ENCODE measurements around the gene CCDC195. TPM values are rescaled to one million over a fixed set of nuclear protein-coding genes. Genes with fewer than 3 reads are reported as not detected.

Gene CCDC195
- total and polyA plus RNA-seq, 7 experiments from 2014 or later: not detected

DNA sequence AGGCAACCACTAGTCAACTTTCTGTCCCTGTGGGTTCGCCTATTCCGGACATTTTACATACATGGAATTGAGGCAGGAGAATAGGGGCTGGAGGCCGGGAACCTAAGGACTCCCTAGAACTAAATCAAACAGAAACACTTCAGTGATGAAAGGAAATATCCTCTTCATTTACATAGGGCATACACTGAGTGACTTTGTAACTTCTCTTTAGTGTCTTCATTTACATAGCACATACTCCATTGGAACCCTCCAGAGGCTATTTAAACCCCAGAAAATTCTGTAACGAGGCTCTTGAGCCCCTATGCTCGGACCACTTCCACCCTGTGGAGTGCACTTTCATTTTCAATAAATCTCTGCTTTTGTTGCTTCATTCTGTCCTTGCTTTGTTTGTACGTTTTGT, 56.5 kb downstream of the CCDC195 start:
- CTCF ChIA-PET: no interaction called here
- no peak for ATAC-seq

GRCh38 chr2:224658780-224659405, 57.3 kb downstream of the CCDC195 start:
- intact Hi-C loops (cut with micrococcal nuclease): loop anchor here (10.0 kb wide), 2 partner anchors 144 to 1006 kb away; no protein-coding TSS in a partner anchor
- ChIA-PET CTCF (interaction anchor here (1.0 kb wide), 1 partner anchor 9 kb away, joined by 3 read pairs; no protein-coding TSS in a partner anchor), POLR2A (no interaction called here)
- Mint-ChIP-seq H3K27ac (no peak overlapping the region), H3K4me3 (no peak overlapping the region), H3K9me3 (peaks cover 0 to 20% (median 6%) of the 10 kb centered on the region in 11 donors), H3K4me1 (peaks cover 0 to 2% (median 0%) of the 10 kb centered on the region in 7 donors), H3K36me3 (peaks cover 2 to 14% (median 6%) of the 10 kb centered on the region in 5 donors), H3K27me3 (peaks cover 0 to 15% (median 7%) of the 10 kb centered on the region in 5 donors)
- DNase-seq: no peak
- Histone ChIP-seq H3K27me3 (ENCODE audit: control insufficient read depth in 2 of 2, insufficient read depth in 2 of 2, low read length in 2 of 2) (no peaks in the 10 kb centered on the region), H3K9me3 (ENCODE audit: control insufficient read depth in 2 of 3, low read length in 3 of 3) (no peaks in the 10 kb centered on the region), H3K4me3 (ENCODE audit: low read length) (no peak overlapping the region), H3K4me1 (ENCODE audit: control insufficient read depth in 2 of 2, insufficient read depth in 2 of 2, low read length in 2 of 2) (no peaks in the 10 kb centered on the region), H3K27ac (ENCODE audit: low read depth, low read length) (no peak overlapping the region), H3K36me3 (ENCODE audit: control insufficient read depth in 2 of 3, insufficient read depth in 3 of 3, low read length in 3 of 3) (no peaks in the 10 kb centered on the region)
- ATAC-seq: no peak

More for the DNA sequence above, 56.5 kb downstream of the CCDC195 start:
- H3K9me3 ChIP-seq (ENCODE audit: control insufficient read depth in 2 of 3, low read length in 3 of 3): no peaks in the 10 kb centered on the region
- POLR2A ChIA-PET: no interaction called here
- H3K4me1 Mint-ChIP-seq: peaks cover 0 to 2% (median 0%) of the 10 kb centered on the region in 7 donors
- peaks cover 0 to 26% (median 7%) of the 10 kb centered on the region in 11 donors for H3K9me3 Mint-ChIP-seq
- intact Hi-C loops (cut with micrococcal nuclease): loop anchor here (10.0 kb wide), 2 partner anchors 145 to 1005 kb away; no protein-coding TSS in a partner anchor
- H3K27me3 Mint-ChIP-seq: peaks cover 0 to 15% (median 7%) of the 10 kb centered on the region in 5 donors
- H3K36me3 ChIP-seq (ENCODE audit: control insufficient read depth in 2 of 3, insufficient read depth in 3 of 3, low read length in 3 of 3): no peaks in the 10 kb centered on the region
- H3K4me3 Mint-ChIP-seq: no peak overlapping the region
- no peak overlapping the region for H3K4me3 ChIP-seq (ENCODE audit: low read length)
- no peaks in the 10 kb centered on the region for H3K4me1 ChIP-seq (ENCODE audit: control insufficient read depth in 2 of 2, insufficient read depth in 2 of 2, low read length in 2 of 2)
- no peak overlapping the region for H3K27ac ChIP-seq (ENCODE audit: low read depth, low read length)
- no peaks in the 10 kb centered on the region for H3K27me3 ChIP-seq (ENCODE audit: control insufficient read depth in 2 of 2, insufficient read depth in 2 of 2, low read length in 2 of 2)
- peaks cover 2 to 14% (median 6%) of the 10 kb centered on the region in 5 donors for H3K36me3 Mint-ChIP-seq
- DNase-seq: no peak
- no peak overlapping the region for H3K27ac Mint-ChIP-seq

- no peak for ATAC-seq
These were observed 58.8 kb downstream of the CCDC195 start for GRCh38 chr2:224657349-224657748.

DNA sequence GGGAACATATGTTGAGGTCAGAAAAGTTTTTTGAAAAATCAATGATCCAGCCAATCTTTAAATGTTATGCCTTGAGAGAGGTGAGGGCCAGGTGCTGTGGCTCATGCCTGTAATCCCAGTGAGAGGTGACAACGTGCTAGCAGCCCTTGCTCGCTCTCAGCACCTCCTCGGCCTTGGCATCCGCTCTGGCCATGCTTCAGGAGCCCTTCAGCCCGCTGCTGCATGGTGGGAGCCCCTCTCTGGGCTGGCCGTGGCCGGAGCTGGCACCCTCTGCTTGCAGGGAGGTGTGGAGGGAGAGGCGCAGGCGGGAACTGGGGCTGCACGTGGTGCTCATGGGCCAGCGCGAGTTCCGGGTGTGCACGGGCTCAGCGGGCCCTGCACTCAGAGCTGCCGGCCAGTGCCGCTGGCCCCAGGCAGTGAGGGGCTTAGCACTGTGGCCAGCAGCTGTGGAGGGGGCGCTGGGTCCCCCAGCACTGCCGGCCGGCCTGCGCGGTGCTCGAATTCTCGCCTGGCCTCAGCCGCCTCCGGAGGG, 61.1 kb downstream of the CCDC195 start:
- H3K36me3 Mint-ChIP-seq: no peaks in the 10 kb centered on the region
- H3K4me1 ChIP-seq (ENCODE audit: control insufficient read depth in 2 of 2, insufficient read depth in 2 of 2, low read length in 2 of 2): no peaks in the 10 kb centered on the region
- intact Hi-C loops (cut with micrococcal nuclease): loop anchor here (10.0 kb wide), 2 partner anchors 140 to 1010 kb away; no protein-coding TSS in a partner anchor
- no peaks in the 10 kb centered on the region for H3K9me3 ChIP-seq (ENCODE audit: control insufficient read depth in 2 of 3, low read length in 3 of 3)
- H3K27me3 ChIP-seq (ENCODE audit: control insufficient read depth in 2 of 2, insufficient read depth in 2 of 2, low read length in 2 of 2): no peaks in the 10 kb centered on the region
- no peak overlapping the region for H3K4me3 Mint-ChIP-seq
- no peaks in the 10 kb centered on the region for H3K36me3 ChIP-seq (ENCODE audit: control insufficient read depth in 2 of 3, insufficient read depth in 3 of 3, low read length in 3 of 3)
- peaks cover 0 to 7% (median 3%) of the 10 kb centered on the region in 5 donors for H3K27me3 Mint-ChIP-seq
- H3K9me3 Mint-ChIP-seq: peaks cover 0 to 3% (median 0%) of the 10 kb centered on the region in 11 donors
- H3K4me1 Mint-ChIP-seq: peaks cover 0 to 5% (median 0%) of the 10 kb centered on the region in 7 donors
- ChIA-PET CTCF (interaction anchor here (0.6 kb wide), 1 partner anchor 48 kb away, joined by 4 read pairs; no protein-coding TSS in a partner anchor), POLR2A (interaction anchor here (0.7 kb wide), 1 partner anchor 44 kb away, joined by 3 read pairs; no protein-coding TSS in a partner anchor)
- H3K27ac ChIP-seq (ENCODE audit: low read depth, low read length): no peak overlapping the region
- ATAC-seq: peak; percentile 14
- no peak for DNase-seq
- H3K4me3 ChIP-seq (ENCODE audit: low read length): no peak overlapping the region
- H3K27ac Mint-ChIP-seq: no peak overlapping the region

More at GRCh38 chr2:224657349-224657748, 58.8 kb downstream of the CCDC195 start:
- no peaks in the 10 kb centered on the region for H3K9me3 ChIP-seq (ENCODE audit: control insufficient read depth in 2 of 3, low read length in 3 of 3)
- H3K4me1 Mint-ChIP-seq: peaks cover 0 to 2% (median 0%) of the 10 kb centered on the region in 7 donors
- H3K36me3 ChIP-seq (ENCODE audit: control insufficient read depth in 2 of 3, insufficient read depth in 3 of 3, low read length in 3 of 3): no peaks in the 10 kb centered on the region
- CTCF ChIA-PET: interaction anchor here (0.7 kb wide), 1 partner anchor 9 kb away, joined by 3 read pairs; no protein-coding TSS in a partner anchor
- intact Hi-C loops (cut with micrococcal nuclease): loop anchor here (10.0 kb wide), 2 partner anchors 143 to 1007 kb away; no protein-coding TSS in a partner anchor
- POLR2A ChIA-PET: no interaction called here
- peaks cover 0 to 11% (median 0%) of the 10 kb centered on the region in 5 donors for H3K27me3 Mint-ChIP-seq
- DNase-seq: no peak
- no peak overlapping the region for H3K27ac ChIP-seq (ENCODE audit: low read depth, low read length)
- H3K27me3 ChIP-seq (ENCODE audit: control insufficient read depth in 2 of 2, insufficient read depth in 2 of 2, low read length in 2 of 2): no peaks in the 10 kb centered on the region
- H3K4me3 ChIP-seq (ENCODE audit: low read length): no peak overlapping the region
- no peak overlapping the region for H3K4me3 Mint-ChIP-seq
- no peaks in the 10 kb centered on the region for H3K4me1 ChIP-seq (ENCODE audit: control insufficient read depth in 2 of 2, insufficient read depth in 2 of 2, low read length in 2 of 2)
- H3K36me3 Mint-ChIP-seq: peaks cover 0 to 7% (median 0%) of the 10 kb centered on the region in 5 donors
- no peak overlapping the region for H3K27ac Mint-ChIP-seq
- H3K9me3 Mint-ChIP-seq: peaks cover 0 to 8% (median under 1%) of the 10 kb centered on the region in 11 donors

Other genes with a start within 250 kb of the CCDC195 start
- 10 to 100 TPM; 70.5 to 97.0 (median 87.8) TPM for gene CUL3, start 131.0 kb downstream of the CCDC195 start, total RNA-seq
- gene CUL3, start 131.0 kb downstream of the CCDC195 start, polyA plus RNA-seq: 10 to 100 TPM; 21.4 to 38.2 TPM

All from naive thymus-derived CD4-positive, alpha-beta T cell (primary cell).